ENCODE results near the gene DGKI.
"Not testable (repeated sequence)": the region's sequence is repeated elsewhere in the genome, so short reads cannot be mapped to it uniquely, and the experiment has no call there.

The DGKI gene

DNA sequence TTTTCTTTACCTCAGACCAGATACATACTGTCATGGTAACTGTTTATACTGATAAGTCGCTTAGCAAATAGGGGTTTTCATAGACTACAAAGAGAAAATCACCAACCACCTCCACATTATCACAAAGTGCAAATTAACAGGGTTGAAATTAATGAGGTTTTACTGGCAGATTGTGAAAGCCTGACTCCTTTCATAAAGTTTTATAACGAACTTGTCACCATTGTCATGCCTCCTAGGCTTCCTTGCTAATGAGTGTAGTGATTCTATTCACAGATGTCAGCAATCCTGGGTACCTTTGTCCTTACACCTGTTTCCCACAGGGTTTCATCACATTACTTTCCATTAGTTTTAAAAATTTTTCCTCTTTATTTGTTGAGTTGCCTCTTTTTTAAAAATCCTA is 361.0 kb downstream of the DGKI start:
- no peak for DNase-seq (ENCODE audit: extremely low read depth in 1 of 2, low read depth in 1 of 2)

DNA sequence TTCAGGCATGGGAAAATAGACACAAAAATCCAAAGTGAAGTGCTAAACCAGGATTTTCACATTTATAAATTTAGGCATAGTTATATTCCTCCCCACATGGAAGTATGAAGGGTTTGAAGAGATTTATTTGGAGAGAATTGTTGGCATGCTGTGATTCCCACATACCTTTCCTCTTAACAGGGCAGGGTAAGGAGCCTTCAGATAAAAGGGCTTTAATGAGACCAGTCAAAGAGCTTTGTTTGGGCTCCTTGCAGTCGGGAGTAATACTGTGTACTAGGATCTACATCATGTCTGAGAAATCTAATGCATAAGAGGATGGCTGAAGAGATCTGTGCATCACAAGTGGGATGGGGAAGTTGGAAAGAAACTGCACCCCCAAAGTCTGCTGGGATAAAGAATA is 362.4 kb downstream of the DGKI start:
- DNase-seq (ENCODE audit: extremely low read depth in 1 of 2, low read depth in 1 of 2), result no peak

DNA sequence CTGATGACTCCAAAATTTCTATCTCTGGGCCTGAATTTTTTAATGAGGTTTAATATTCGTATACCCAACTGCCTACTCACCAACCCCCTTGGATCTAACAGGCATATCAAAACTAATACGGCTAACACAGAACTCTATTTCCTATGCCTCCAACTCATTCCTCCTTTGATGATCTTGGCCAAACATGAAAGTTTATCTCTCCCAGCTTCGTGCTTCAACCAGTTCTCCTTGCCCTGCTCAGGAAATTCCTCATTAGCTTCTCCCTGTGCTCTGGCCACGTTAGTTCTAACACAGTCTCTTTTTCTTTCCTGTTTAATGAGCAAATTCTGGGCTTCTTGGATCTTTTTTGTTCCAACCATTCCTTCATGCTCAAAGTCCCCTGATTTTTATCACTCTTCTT is 364.3 kb downstream of the DGKI start:
- DNase-seq (ENCODE audit: extremely low read depth in 1 of 2, low read depth in 1 of 2), result no peak

GRCh38 chr7:137480824-137481365 is 365.9 kb downstream of the DGKI start:
- DNase-seq (ENCODE audit: extremely low read depth in 1 of 2, low read depth in 1 of 2), result no peak

GRCh38 chr7:137480401-137480800 is 366.4 kb downstream of the DGKI start:
- no peak for DNase-seq (ENCODE audit: extremely low read depth in 1 of 2, low read depth in 1 of 2)

- no peak for DNase-seq (ENCODE audit: extremely low read depth in 1 of 2, low read depth in 1 of 2)
These were observed 369.8 kb downstream of the DGKI start for GRCh38 chr7:137476937-137477336.

DNA sequence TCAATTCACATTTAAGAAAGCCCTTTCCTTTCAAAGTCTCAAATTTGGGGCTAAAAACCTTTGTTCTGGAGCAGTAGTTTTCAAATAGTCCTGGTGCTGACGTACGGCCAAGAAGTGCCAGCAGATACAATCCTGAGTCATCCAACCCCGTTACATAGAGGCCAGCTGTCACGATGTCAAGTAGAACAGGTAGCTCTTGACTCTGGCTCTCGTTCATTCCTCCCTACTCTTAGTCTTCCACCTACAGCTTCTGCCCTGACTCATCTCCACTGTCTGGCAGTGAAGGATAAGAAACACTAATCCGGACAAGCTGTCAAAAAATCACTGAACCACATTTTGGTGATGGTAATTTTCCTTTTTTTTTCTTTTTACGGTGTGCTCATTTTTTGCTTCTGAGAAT is 370.8 kb downstream of the DGKI start:
- no peak for DNase-seq (ENCODE audit: extremely low read depth in 1 of 2, low read depth in 1 of 2)

DNA sequence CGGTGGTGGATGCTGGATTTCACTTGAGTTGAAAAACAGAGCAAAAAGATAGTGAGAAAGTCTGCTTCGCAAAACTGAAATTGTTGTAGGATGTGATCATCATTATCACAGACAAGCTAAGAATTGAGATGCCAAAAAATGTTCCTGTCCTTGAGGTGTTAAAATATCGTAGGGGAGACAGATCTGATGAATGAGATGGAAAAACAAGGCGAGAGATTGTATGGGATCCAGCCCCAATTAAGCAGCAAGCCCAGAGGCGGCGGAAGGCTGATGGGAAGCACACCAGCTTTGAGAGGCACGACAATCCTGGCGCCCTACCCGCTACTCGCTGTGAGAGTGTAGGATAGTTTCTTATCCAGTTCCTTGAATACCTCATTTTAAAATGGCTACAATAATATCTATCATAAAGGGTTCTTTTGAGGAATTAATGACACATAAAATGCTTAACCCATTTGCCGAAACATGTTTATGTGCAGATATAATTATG is 372.2 kb downstream of the DGKI start:
- no peak for DNase-seq (ENCODE audit: extremely low read depth in 1 of 2, low read depth in 1 of 2)

DNA sequence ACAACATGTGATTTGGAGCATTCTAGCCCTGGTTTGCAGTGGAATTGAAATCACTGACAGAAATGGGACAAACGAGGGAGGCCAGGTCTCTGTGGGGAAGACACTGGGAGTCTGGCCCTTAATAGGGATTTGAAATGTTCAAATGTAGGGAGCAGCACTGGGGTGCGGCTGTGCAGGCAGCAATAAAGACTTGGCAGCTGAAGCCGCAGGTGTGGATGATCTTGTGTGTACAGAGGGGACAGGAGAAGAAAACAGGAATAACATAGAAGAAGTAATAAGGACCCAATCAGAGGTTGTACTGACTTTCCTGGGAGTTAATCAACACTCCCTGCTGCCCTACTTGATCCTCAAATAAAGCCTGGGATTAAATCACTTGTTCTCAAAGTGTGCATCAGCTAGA is 375.6 kb downstream of the DGKI start:
- no peak for DNase-seq (ENCODE audit: extremely low read depth in 1 of 2, low read depth in 1 of 2)

- DNase-seq (ENCODE audit: extremely low read depth in 1 of 2, low read depth in 1 of 2), result no peak
These were observed 376.9 kb downstream of the DGKI start for GRCh38 chr7:137469858-137470257.

GRCh38 chr7:137469191-137469811 is 377.5 kb downstream of the DGKI start:
- no peak for DNase-seq (ENCODE audit: extremely low read depth in 1 of 2, low read depth in 1 of 2)

GRCh38 chr7:137462847-137463246 is 383.9 kb downstream of the DGKI start:
- DNase-seq (ENCODE audit: extremely low read depth in 1 of 2, low read depth in 1 of 2), result no peak

- DNase-seq (ENCODE audit: extremely low read depth in 1 of 2, low read depth in 1 of 2), result no peak
These were observed 384.6 kb downstream of the DGKI start for GRCh38 chr7:137462074-137462715.

- no peak for DNase-seq (ENCODE audit: extremely low read depth in 1 of 2, low read depth in 1 of 2)
These were observed 388.4 kb downstream of the DGKI start for GRCh38 chr7:137458399-137458798.

GRCh38 chr7:137454767-137455166 is 392.0 kb downstream of the DGKI start:
- no peak for DNase-seq (ENCODE audit: extremely low read depth in 1 of 2, low read depth in 1 of 2)

- DNase-seq (ENCODE audit: extremely low read depth in 1 of 2, low read depth in 1 of 2), result no peak
These were observed 392.5 kb downstream of the DGKI start for GRCh38 chr7:137454246-137454724.

DNA sequence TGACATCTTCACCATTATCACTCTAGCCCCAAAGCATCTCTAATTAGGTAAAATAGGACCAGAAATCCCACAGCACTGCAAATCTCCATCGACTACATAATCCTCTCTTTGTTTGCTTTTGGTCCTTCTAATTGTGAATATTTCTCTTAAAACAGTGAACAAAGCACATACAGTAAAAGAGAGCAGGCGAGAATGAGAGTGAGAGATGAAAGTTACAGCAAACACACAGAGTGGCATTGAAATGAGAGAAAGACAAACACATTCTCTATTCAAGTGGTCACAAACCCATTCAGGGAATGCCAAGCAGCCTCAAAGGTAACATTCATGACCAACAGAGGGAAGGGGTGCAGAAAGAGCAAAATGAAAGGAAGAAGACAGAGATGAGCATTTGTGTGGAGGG is 393.4 kb downstream of the DGKI start:
- no peak for DNase-seq (ENCODE audit: extremely low read depth in 1 of 2, low read depth in 1 of 2)

GRCh38 chr7:137449016-137449415 is 397.8 kb downstream of the DGKI start:
- no peak for DNase-seq (ENCODE audit: extremely low read depth in 1 of 2, low read depth in 1 of 2)

- not testable (repeated sequence) for DNase-seq (ENCODE audit: extremely low read depth in 1 of 2, low read depth in 1 of 2)
These were observed 398.2 kb downstream of the DGKI start for GRCh38 chr7:137448572-137448971.

DNA sequence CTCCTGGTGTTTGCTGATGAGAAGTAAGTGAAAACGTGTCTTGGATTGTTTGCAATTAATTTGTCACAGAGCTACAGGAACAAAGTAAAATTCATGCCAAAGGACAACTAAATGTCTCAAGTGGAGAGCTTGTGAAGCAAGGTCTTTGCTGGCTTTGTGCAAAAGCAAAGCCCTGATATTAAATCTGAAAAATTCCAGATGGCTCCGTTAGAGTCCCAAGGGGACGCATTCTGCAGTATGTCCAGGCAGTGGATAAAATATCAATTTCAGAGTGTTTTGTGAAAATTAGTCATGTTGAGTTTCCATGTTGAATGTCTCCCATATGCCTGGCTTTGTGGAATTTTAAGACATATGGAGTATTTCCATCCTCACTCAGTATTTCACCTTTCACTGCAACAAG is 400.7 kb downstream of the DGKI start:
- DNase-seq (ENCODE audit: extremely low read depth in 1 of 2, low read depth in 1 of 2), result no peak

DNA sequence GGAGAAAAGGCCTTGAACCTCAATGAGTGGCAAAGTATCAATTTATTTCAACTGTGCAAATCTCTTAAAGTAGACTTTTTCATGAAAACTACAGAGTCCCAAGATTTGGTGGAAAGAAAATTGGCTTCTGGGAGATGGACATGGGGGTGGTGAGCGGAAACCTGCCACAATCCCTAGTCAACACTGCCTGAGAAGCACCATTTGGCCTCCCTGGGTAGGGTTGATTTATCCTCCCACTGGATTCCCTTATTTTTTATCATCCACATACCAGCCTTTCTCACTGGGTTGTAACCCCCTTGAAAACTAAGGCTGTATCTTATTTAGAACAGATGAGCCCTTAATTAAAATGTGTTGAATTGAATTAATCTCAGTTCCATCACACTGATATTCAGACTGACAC is 401.5 kb downstream of the DGKI start:
- DNase-seq (ENCODE audit: extremely low read depth in 1 of 2, low read depth in 1 of 2), result no peak

DNA sequence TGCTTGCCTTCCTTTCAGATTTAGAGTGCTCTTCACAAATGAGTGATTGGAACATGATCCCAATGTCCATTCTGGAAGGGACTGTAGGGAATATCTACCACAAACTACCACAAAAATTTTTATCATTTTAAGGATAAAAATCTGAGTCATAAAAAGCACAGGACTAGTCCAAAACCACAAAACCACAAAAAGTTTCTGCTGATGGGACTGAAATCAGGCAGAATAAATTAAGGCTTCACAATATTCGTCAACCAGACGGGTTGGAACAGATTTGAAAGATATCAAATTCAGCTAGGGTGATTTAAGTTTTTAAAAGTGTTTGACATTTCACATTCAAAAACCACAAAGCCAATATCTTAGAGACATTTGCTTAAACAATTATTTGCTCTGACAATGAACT is 403.2 kb downstream of the DGKI start:
- no peak for DNase-seq (ENCODE audit: extremely low read depth in 1 of 2, low read depth in 1 of 2)

All from activated CD8-positive, alpha-beta memory T cell treated with anti-CD3 and anti-CD28 coated beads for 1 hour (primary cell).